HUES64 (cell line): ENCODE measurements around the gene DSP.

Experiments used
- H3K27ac ChIP-seq: 2 replicates; pipeline ENCODE4 v1.7.0; 2013; ENCODE audit warnings: low read depth, low read length, inconsistent platforms
- H3K27me3 ChIP-seq: 2 replicates; pipeline ENCODE4 v1.6.1; 2013; ENCODE audit warnings: mild to moderate bottlenecking, low read length; ENCODE audit not compliant: insufficient read depth
- H3K36me3 ChIP-seq: 2 replicates; pipeline ENCODE4 v1.6.1; 2013; ENCODE audit warnings: mild to moderate bottlenecking, low read length; ENCODE audit not compliant: insufficient read depth
- H3K4me1 ChIP-seq: 2 replicates; pipeline ENCODE4 v1.6.1; 2013; ENCODE audit warnings: mild to moderate bottlenecking, low read length, moderate library complexity; ENCODE audit not compliant: insufficient read depth
- H3K4me3 ChIP-seq: 2 replicates; pipeline ENCODE4 v1.5.1; 2013; ENCODE audit warnings: mild to moderate bottlenecking, low read length, moderate library complexity
- H3K9ac ChIP-seq: 2 replicates; pipeline ENCODE4 v1.6.1; 2013; ENCODE audit warnings: mild to moderate bottlenecking, low read depth, low read length
- H3K9me3 ChIP-seq: 2 replicates; pipeline ENCODE4 v1.6.1; 2013; ENCODE audit warnings: low read depth, low read length; ENCODE audit not compliant: insufficient read depth
- WGBS: fragments of 150-250, 120-280 bp; methylation state at CpG from one replicate; pipeline ENCODE4 v1.1.7; 2013; ENCODE audit warnings: missing lambda C conversion rate; 5-methylcytosine and 5-hydroxymethylcytosine counted together

The DSP gene

DNA sequence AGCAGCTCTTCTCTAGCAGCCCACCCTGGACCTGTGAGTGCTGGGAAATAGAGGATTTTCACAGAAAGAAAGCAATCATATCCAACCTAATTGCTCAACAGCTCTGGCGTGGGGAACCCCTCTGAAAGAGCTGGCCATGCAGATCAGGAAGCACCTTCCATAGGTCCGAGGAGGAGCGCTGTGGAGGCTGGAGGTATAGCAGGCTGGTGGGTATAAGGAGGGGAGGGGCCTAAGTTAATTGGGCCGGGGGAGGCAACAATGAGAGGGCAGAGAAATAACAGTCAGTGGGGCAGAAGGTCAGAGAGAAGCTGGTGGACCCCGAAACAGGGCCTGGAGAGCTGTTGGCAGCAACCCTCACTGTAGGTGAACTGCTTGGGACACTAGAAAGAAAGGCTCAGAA is 89.3 kb downstream of the DSP start:
- no peak overlapping the region for H3K9ac ChIP-seq
- no peaks in the 10 kb centered on the region for H3K36me3 ChIP-seq
- 84% methylated on average over 5 of the region's 5 CpGs for WGBS
- H3K4me3 ChIP-seq, result no peak overlapping the region
- H3K27me3 ChIP-seq, result no peaks in the 10 kb centered on the region
- H3K9me3 ChIP-seq, result 0 out of 2 replicates have a peak, but pooled peaks cover 2% of the 10 kb centered on the region
- H3K27ac ChIP-seq, result no peak overlapping the region
- no peaks in the 10 kb centered on the region for H3K4me1 ChIP-seq

DNA sequence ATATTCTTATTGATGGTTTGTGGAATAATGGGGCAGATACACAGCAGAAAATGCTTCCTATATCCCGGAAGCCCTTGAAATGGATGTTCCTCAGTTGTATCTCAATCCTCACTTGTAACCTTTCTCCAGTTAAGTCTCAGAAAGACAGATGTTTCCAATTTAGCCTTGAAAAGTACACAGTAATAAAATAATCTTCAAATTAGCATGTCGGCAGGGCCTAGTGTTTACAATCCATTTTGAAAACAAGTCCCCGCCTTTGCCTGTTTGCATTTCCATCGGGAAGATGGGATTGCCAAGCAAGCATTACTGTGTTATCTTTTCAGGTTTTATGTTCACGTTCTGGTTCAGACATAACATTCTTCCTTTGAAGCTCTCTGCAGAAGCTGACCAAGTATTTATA is 90.0 kb downstream of the DSP start:
- Histone ChIP-seq H3K9ac (no peak overlapping the region), H3K36me3 (no peaks in the 10 kb centered on the region), H3K9me3 (0 out of 2 replicates have a peak, but pooled peaks cover 2% of the 10 kb centered on the region), H3K4me1 (no peaks in the 10 kb centered on the region), H3K27me3 (no peaks in the 10 kb centered on the region), H3K4me3 (no peak overlapping the region), H3K27ac (no peak overlapping the region)
- WGBS, result 89% methylated on average over 5 of the region's 5 CpGs

DNA sequence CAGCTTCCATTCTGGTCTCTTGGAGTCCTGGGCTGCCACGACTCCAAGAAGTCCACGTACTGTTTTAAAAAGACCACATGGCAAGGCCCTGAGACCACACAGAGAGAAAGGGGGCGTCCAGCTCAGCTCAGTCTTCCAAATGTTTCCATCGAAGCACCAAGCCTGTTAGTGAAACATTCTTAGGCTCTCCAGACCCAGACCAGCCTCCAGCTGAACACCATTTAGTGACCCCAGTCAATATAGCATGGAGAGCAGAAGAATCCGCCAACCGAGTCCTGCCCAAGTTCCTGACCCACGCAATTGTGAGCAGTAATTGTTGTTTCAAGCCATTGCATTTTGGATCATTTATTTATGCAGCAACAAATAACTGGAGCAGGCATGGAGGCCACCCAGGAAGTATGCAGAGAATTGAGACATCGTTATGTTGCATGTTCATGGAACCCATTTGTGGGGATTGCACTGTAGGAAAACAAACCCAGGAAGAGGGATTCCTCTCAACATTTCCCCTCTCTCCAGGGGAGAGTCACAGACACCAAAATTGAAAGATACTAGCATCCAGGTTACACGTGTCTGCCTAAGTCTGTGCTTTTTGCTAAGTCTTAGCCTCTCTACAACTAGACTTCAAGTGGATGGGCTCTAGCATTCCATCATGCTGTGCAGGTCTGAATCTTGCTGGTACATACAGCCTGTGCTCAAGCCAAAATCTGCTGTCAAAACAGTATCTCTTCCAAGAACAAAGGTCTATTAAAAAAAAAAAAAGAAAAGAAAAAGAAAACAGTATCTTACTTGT is 91.2 kb downstream of the DSP start:
- no peaks in the 10 kb centered on the region for H3K36me3 ChIP-seq
- 0 out of 2 replicates have a peak, but pooled peaks cover 2% of the 10 kb centered on the region for H3K9me3 ChIP-seq
- H3K4me3 ChIP-seq, result no peak overlapping the region
- H3K4me1 ChIP-seq, result no peaks in the 10 kb centered on the region
- no peaks in the 10 kb centered on the region for H3K27me3 ChIP-seq
- 88% methylated on average over 9 of the region's 9 CpGs for WGBS
- no peak overlapping the region for H3K27ac ChIP-seq
- H3K9ac ChIP-seq, result no peak overlapping the region

DNA sequence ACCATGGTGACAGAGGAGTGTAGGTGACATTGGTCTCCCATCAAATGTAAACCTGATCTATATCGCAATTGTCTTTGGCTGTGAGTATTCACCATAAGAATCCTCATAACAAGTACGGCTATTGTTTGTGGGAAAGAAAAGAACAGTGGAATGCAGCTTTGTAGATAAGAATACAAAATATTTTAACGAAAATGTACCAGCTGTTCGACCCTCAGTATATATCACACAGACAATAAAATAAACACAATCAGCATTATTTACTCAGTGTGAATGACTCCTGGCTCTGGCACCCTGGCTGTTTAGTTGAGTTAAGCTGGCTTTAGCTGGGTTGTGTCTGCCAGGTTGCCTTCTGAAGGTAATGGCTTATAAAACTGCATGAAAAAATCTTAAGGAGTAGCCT is 91.9 kb downstream of the DSP start:
- H3K36me3 ChIP-seq, result no peaks in the 10 kb centered on the region
- H3K27ac ChIP-seq, result no peak overlapping the region
- H3K9ac ChIP-seq, result no peak overlapping the region
- 100% methylated on average over 1 of the region's 4 CpGs for WGBS
- H3K4me3 ChIP-seq, result no peak overlapping the region
- 0 out of 2 replicates have a peak, but pooled peaks cover 2% of the 10 kb centered on the region for H3K9me3 ChIP-seq
- H3K4me1 ChIP-seq, result no peaks in the 10 kb centered on the region
- H3K27me3 ChIP-seq, result no peaks in the 10 kb centered on the region

DNA sequence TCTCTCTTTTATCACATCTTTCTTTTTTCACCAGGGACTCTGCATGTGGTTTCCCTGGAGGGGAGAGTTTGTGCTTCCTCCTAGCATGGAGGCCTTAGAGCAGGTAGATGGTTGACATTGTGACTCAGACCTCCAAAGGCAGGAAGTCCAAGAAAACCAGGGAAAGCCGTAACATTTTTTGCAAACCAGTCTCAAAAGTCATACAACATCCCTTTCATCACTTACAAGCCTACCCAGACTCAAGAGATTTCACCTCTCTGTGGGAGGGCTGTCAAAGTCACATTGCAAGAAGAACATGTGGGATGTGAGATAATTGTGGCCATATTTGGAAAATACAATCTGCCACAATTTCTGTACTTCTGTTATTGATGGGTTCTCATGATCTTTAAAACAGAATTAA is 94.7 kb downstream of the DSP start:
- Histone ChIP-seq H3K4me3 (no peak overlapping the region), H3K27ac (no peak overlapping the region), H3K9me3 (0 out of 2 replicates have a peak, but pooled peaks cover 2% of the 10 kb centered on the region), H3K4me1 (no peaks in the 10 kb centered on the region), H3K27me3 (no peaks in the 10 kb centered on the region), H3K9ac (no peak overlapping the region), H3K36me3 (no peaks in the 10 kb centered on the region)
- 89% methylated on average over 1 of the region's 1 CpG for WGBS
